CD4-positive, alpha-beta T cell treated with Interleukin-2 at 100 ng/mL for 4 hours (primary cell): ENCODE data around the gene SPNS2.

Experiments used
- DNase-seq: peaks from one replicate; pipeline ENCODE4 v3.0.0-alpha.2; 2020; ENCODE audit warnings: low spot score

The SPNS2 gene

GRCh38 chr17:4520060-4520893 is 21.6 kb downstream of the SPNS2 start:
- DNase-seq: no peak

GRCh38 chr17:4520894-4521600 is 22.4 kb downstream of the SPNS2 start:
- no peak for DNase-seq

- DNase-seq: no peak
These were observed 24.0 kb downstream of the SPNS2 start for GRCh38 chr17:4522661-4523060.

DNA sequence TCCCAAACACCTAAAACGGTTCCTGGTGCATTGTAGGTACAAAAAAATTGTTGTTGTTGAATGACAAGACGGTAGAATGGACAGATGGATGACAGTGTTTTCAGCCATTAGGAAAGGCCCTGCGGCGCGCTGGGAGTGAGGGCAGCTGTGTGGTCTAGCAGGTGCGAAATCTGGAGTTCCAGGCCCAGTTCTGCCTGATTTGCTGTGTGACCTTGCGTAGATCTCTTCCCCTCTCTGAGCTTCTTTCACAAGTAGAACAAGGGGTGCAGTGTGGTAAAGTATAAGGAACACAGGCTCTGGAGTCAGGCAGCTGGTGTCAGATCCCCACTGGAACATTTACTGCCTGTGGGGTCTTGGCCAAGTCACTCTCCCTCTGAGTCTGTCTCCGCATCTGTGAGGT is 25.3 kb downstream of the SPNS2 start:
- DNase-seq: no peak

DNA sequence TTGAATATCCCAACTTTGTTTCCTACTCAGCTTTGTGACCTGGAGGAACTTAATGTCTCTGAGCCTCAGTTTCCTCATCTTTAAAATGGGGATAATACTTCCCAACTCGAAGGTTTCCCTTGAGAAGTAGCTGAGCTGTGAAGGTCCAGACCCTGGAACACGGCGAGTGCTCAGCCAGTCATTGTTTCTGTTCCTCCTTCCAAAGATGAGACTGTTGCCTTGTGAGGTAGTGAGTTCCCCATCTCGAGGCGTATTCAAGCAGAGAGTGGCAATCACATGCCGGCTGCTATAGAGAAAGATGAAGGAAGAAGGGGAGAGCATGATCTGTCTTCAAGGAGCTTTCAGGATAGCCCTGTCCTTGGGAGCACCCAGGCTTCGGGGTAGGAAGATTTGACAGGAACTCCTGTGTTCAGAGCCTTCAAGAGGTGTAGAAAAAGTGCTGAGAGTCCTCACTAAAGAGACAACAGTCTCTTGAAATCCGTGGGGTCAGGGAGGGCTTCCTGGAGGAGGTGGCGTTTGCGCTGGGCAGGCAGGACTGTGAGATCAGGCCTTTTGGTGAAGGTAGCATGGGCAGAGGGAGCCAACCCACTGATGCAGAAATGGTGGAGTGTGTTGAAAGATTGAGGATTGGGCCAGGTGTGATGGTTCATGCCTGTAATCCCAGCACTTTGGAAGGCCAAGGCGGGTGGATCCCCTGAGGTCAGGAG is 27.2 kb downstream of the SPNS2 start:
- DNase-seq: no peak

DNA sequence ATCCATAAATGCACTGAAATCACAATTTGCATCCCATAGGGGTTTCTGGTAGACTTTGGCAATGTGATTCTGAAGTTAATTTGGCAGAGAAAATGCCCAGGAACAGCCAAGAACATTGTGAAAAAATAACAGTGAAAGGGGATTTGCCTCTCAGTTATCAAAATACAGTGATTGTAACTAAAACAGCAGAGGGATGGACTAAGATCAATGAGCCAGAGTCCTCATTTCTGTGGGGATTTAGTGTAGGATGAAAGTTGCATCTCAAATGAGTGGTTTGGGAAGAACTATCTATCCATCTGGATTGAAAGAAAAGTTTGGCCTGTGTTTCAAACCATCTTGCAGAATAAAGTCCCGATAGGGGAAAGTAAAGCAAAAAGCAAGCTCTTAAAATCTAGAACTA is 28.5 kb downstream of the SPNS2 start:
- no peak for DNase-seq

GRCh38 chr17:4527566-4528125 is 29.0 kb downstream of the SPNS2 start:
- no peak for DNase-seq

GRCh38 chr17:4529533-4530152 is 31.0 kb downstream of the SPNS2 start:
- no peak for DNase-seq

GRCh38 chr17:4530799-4531730 is 32.4 kb downstream of the SPNS2 start:
- DNase-seq: no peak

DNA sequence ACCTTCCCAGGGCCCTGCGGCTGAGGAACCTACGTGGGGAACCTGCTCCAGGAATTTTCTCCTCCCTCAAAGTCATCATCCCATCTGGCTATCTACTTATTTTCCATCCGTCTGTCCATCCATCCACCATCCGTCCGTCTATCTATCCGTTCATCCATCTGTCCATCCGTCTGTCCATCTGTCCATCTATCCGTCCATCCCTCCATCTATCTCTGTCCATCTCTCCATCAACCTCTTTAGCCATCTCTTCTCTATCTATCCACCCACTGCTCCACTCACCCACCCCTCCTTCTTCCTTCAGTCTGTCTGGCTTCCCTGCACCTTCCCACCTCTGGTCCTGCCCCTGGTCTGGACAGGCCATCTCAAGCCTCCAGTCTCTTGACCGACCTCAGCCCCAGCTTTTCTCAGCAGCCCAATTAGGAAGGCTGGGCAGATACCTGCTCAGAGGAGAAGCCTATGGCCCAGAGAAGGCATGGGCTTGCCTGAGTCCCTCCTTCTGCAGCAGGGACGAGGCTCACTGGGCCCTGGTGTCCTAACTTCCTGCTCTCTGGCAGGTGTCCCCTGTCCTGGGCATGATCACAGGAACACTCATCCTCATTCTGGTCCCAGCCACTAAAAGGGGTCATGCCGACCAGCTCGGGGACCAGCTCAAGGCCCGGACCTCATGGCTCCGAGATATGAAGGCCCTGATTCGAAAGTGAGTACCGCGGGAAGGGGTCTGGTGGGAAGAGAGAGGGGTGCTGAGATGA is 33.5 kb downstream of the SPNS2 start:
- DNase-seq: no peak

DNA sequence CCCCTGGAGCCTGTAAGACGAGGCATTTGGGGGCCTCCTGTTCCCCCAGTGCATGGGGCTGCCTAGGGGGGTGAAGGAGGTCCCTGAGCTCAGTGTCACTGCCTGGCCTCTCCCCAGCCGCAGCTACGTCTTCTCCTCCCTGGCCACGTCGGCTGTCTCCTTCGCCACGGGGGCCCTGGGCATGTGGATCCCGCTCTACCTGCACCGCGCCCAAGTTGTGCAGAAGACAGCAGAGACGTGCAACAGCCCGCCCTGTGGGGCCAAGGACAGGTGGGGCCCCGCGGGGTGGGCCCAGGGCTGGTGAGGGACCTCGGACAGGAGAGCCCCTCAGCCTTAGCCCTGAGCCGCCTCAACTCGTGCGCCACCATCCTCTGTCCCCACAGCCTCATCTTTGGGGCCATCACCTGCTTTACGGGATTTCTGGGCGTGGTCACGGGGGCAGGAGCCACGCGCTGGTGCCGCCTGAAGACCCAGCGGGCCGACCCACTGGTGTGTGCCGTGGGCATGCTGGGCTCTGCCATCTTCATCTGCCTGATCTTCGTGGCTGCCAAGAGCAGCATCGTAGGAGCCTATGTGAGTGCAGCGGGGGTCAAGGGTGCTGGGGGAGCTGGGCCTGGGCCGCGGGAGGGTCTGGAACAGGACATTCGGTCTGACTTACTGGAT is 34.3 kb downstream of the SPNS2 start:
- DNase-seq: no peak

DNA sequence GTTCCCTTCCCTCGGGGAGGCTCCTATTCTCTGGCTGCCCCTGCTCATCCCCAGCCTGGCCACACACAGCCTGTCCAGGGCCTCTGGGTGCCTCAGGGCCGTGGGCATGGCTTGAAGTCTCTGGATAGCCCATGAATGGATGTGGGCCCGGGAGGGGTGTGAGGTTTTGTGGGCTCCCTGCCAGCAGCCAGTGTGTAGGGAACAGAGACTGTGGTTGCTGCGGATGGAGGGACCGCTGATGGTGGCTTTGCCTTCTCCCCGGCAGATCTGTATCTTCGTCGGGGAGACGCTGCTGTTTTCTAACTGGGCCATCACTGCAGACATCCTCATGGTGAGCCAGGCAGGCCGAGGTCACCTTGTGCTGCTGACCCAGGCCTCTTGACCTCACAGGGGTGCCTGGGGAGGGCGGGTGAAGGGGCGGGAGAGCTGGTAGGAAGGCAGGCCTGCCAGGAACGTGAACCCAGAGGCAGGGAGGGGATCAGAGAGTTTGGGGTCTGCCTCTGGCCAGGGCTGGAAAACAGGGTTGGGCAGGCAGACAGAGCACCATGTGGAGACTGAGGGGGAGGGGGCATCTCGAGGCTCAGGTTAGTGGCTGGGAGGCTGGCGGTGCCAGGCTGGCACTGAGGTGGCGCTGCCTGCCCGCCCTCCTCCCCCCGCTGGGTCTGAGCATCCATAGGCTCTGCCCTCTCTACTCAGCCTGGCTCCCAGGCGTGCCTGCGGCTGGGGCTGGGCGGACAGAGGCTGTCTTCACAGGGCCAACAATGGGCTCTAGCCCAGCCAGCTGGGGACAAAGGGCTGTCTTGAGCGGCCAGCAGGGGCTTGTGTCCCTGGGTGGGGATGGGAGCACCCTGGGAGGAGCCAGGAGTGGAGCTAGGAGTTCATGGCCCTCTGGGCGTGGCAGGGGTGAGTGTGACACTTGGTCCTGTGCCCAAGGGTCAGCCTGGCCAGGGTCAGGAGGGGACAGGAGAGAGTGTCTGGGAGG is 35.1 kb downstream of the SPNS2 start:
- DNase-seq: no peak

DNA sequence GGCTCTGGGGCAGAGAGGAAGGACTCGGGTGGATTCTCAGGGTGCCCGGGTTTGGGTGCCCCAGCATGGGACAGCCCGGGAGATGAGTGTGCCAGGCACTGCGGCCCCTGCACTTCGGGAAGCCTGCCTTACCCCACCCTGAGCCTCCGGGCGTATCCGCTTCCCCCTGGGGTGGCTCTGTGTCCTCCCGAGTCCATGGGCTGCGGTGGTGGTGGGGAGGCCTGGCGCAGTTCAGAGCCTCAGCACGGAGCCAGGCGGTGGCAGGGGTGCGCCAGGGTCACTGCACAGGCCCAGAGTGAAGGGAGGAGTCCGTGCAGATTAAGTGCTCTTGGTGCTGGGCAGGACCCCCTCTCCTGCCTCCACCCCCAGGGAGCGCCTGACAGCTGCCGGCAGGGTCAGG is 35.8 kb downstream of the SPNS2 start:
- DNase-seq: no peak

- no peak for DNase-seq
These were observed 36.4 kb downstream of the SPNS2 start for GRCh38 chr17:4534928-4535666.

DNA sequence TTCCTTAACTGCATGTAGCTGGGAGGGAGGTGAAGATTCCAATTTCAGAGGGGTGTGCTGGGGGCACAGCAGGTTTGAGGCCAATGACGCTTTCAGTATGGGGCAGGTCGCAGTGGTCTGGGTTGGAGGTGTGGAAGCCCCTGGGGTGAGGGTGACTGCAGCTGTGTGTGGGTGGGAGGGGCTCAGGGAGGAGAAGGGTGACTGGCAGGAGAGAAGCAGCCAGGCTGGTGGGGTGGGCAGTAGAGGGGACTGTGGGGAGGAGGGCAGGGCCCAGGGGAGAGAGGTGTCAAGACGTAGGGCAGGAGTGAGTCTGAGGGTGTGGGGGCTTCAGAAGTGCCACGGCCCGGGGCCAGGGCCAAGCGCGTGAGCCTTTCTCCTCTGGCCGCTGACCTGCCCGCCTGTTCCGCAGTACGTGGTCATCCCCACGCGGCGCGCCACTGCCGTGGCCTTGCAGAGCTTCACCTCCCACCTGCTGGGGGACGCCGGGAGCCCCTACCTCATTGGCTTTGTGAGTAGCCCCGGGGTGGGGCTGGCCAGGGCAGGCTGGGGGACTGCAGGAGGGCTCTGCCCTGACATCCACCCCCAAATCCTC is 37.1 kb downstream of the SPNS2 start:
- DNase-seq: no peak

- DNase-seq: no peak
These were observed 37.6 kb downstream of the SPNS2 start for GRCh38 chr17:4536259-4536741.

GRCh38 chr17:4536742-4537411 is 38.2 kb downstream of the SPNS2 start:
- DNase-seq: no peak
